Esophagus muscularis mucosa (tissue), 3 donors: ENCODE data around the gene MOSPD2.

ENCODE experiments used
- POLR2A ChIP-seq: fragments of 450-650 bp; IDR thresholded peaks from one replicate; pipeline ENCODE4 v1.6.1; 2017; ENCODE audit warnings: antibody characterized with exemption, moderate library complexity, mild to moderate bottlenecking, low read depth
- POLR2AphosphoS5 ChIP-seq, 2 donors: sonication (generic); formaldehyde crosslinking; IDR thresholded peaks; one replicate each; pipeline ENCODE4 v1.6.1; 2017; ENCODE audit warnings: antibody characterized with exemption in 2 of 2
- TF ChIP-seq, protein P1 (sequence below), 3 experiments: fragments of 200-600 bp in 2 of 3; fragments of 450-650 bp in 1 of 3; sonication (generic) in 2 of 3; IDR thresholded peaks; one replicate each; pipeline ENCODE4 v1.5.1; 2017 to 2019; ENCODE audit warnings: antibody characterized with exemption in 3 of 3, mild to moderate bottlenecking in 2 of 3, moderate library complexity in 1 of 3

- TF ChIP-seq POLR2A (no peak), POLR2AphosphoS5 (IDR thresholded peaks at IDR 0.05) (no peak)
- TF ChIP-seq, protein P1, sequence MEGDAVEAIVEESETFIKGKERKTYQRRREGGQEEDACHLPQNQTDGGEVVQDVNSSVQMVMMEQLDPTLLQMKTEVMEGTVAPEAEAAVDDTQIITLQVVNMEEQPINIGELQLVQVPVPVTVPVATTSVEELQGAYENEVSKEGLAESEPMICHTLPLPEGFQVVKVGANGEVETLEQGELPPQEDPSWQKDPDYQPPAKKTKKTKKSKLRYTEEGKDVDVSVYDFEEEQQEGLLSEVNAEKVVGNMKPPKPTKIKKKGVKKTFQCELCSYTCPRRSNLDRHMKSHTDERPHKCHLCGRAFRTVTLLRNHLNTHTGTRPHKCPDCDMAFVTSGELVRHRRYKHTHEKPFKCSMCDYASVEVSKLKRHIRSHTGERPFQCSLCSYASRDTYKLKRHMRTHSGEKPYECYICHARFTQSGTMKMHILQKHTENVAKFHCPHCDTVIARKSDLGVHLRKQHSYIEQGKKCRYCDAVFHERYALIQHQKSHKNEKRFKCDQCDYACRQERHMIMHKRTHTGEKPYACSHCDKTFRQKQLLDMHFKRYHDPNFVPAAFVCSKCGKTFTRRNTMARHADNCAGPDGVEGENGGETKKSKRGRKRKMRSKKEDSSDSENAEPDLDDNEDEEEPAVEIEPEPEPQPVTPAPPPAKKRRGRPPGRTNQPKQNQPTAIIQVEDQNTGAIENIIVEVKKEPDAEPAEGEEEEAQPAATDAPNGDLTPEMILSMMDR (IDR thresholded peaks at IDR 0.05): no peak
Measured at GRCh38 chrX:14837155-14837554, 36.1 kb upstream of the MOSPD2 start.
